ENCODE results near the gene PICALM.

Gene PICALM

GRCh38 chr11:86070142-86071056 lies 1.5 kb upstream of the PICALM start:
- peak overlapping the region; percentile 94 for H3K27ac ChIP-seq (ENCODE audit: low read depth, low read length)
- H3K4me1 ChIP-seq (ENCODE audit: control insufficient read depth, insufficient read depth, low read length) = peaks cover 12% of the 10 kb centered on the region
- no peak overlapping the region for H3K4me3 ChIP-seq (ENCODE audit: low read length)
- H3K9ac ChIP-seq (ENCODE audit: low read length) = no peak overlapping the region
- H3K36me3 ChIP-seq (ENCODE audit: control insufficient read depth, insufficient read depth, low read length) = no peaks in the 10 kb centered on the region
- no peaks in the 10 kb centered on the region for H3K27me3 ChIP-seq (ENCODE audit: control insufficient read depth, insufficient read depth, low read length)

GRCh38 chr11:86069408-86070101 lies 671 bp upstream of the PICALM start:
- H3K4me3 ChIP-seq (ENCODE audit: low read length) = peak overlapping the region; percentile 64
- no peaks in the 10 kb centered on the region for H3K27me3 ChIP-seq (ENCODE audit: control insufficient read depth, insufficient read depth, low read length)
- H3K27ac ChIP-seq (ENCODE audit: low read depth, low read length) = peak overlapping the region; percentile 94
- H3K9ac ChIP-seq (ENCODE audit: low read length) = peak overlapping the region; percentile 39
- H3K4me1 ChIP-seq (ENCODE audit: control insufficient read depth, insufficient read depth, low read length) = peaks cover 12% of the 10 kb centered on the region
- H3K36me3 ChIP-seq (ENCODE audit: control insufficient read depth, insufficient read depth, low read length) = no peaks in the 10 kb centered on the region

- peak overlapping the region; percentile 99 for H3K4me3 ChIP-seq (ENCODE audit: low read length)
- H3K36me3 ChIP-seq (ENCODE audit: control insufficient read depth, insufficient read depth, low read length) = no peaks in the 10 kb centered on the region
- no peaks in the 10 kb centered on the region for H3K27me3 ChIP-seq (ENCODE audit: control insufficient read depth, insufficient read depth, low read length)
- H3K4me1 ChIP-seq (ENCODE audit: control insufficient read depth, insufficient read depth, low read length) = peaks cover 17% of the 10 kb centered on the region
- H3K9ac ChIP-seq (ENCODE audit: low read length) = peak overlapping the region; percentile 96
- H3K27ac ChIP-seq (ENCODE audit: low read depth, low read length) = peak overlapping the region; percentile 95
These were observed 579 bp downstream of the PICALM start for GRCh38 chr11:86068138-86068871.

- peak overlapping the region; percentile 96 for H3K9ac ChIP-seq (ENCODE audit: low read length)
These were observed 1.1 kb downstream of the PICALM start for GRCh38 chr11:86067851-86068137.

GRCh38 chr11:86067009-86067850 lies 1.7 kb downstream of the PICALM start:
- Histone ChIP-seq H3K36me3 (ENCODE audit: control insufficient read depth, insufficient read depth, low read length) (no peaks in the 10 kb centered on the region), H3K4me3 (ENCODE audit: low read length) (peak overlapping the region; percentile 99), H3K27ac (ENCODE audit: low read depth, low read length) (peak overlapping the region; percentile 95), H3K27me3 (ENCODE audit: control insufficient read depth, insufficient read depth, low read length) (no peaks in the 10 kb centered on the region), H3K4me1 (ENCODE audit: control insufficient read depth, insufficient read depth, low read length) (peaks cover 17% of the 10 kb centered on the region), H3K9ac (ENCODE audit: low read length) (peak overlapping the region; percentile 96)

More at GRCh38 chr11:86067851-86068137, 1.1 kb downstream of the PICALM start:
- Histone ChIP-seq H3K4me3 (ENCODE audit: low read length) (peak overlapping the region; percentile 99), H3K4me1 (ENCODE audit: control insufficient read depth, insufficient read depth, low read length) (peaks cover 17% of the 10 kb centered on the region), H3K27ac (ENCODE audit: low read depth, low read length) (peak overlapping the region; percentile 95), H3K36me3 (ENCODE audit: control insufficient read depth, insufficient read depth, low read length) (no peaks in the 10 kb centered on the region), H3K27me3 (ENCODE audit: control insufficient read depth, insufficient read depth, low read length) (no peaks in the 10 kb centered on the region)

- no peaks in the 10 kb centered on the region for H3K36me3 ChIP-seq (ENCODE audit: control insufficient read depth, insufficient read depth, low read length)
- no peak overlapping the region for H3K9ac ChIP-seq (ENCODE audit: low read length)
- peaks cover 17% of the 10 kb centered on the region for H3K4me1 ChIP-seq (ENCODE audit: control insufficient read depth, insufficient read depth, low read length)
- no peak overlapping the region for H3K27ac ChIP-seq (ENCODE audit: low read depth, low read length)
- no peaks in the 10 kb centered on the region for H3K27me3 ChIP-seq (ENCODE audit: control insufficient read depth, insufficient read depth, low read length)
- peak overlapping the region; percentile 99 for H3K4me3 ChIP-seq (ENCODE audit: low read length)
These were observed 2.3 kb downstream of the PICALM start for GRCh38 chr11:86066657-86067008.

GRCh38 chr11:86066033-86066432 lies 2.9 kb downstream of the PICALM start:
- H3K9ac ChIP-seq (ENCODE audit: low read length) = no peak overlapping the region
- H3K4me1 ChIP-seq (ENCODE audit: control insufficient read depth, insufficient read depth, low read length) = peaks cover 17% of the 10 kb centered on the region
- H3K27me3 ChIP-seq (ENCODE audit: control insufficient read depth, insufficient read depth, low read length) = no peaks in the 10 kb centered on the region
- no peak overlapping the region for H3K27ac ChIP-seq (ENCODE audit: low read depth, low read length)
- H3K4me3 ChIP-seq (ENCODE audit: low read length) = peak overlapping the region; percentile 99
- no peaks in the 10 kb centered on the region for H3K36me3 ChIP-seq (ENCODE audit: control insufficient read depth, insufficient read depth, low read length)

GRCh38 chr11:86064220-86064803 lies 4.6 kb downstream of the PICALM start:
- no peaks in the 10 kb centered on the region for H3K36me3 ChIP-seq (ENCODE audit: control insufficient read depth, insufficient read depth, low read length)
- H3K27me3 ChIP-seq (ENCODE audit: control insufficient read depth, insufficient read depth, low read length) = no peaks in the 10 kb centered on the region
- H3K4me3 ChIP-seq (ENCODE audit: low read length) = no peak overlapping the region
- H3K4me1 ChIP-seq (ENCODE audit: control insufficient read depth, insufficient read depth, low read length) = peaks cover 8% of the 10 kb centered on the region
- H3K9ac ChIP-seq (ENCODE audit: low read length) = no peak overlapping the region
- H3K27ac ChIP-seq (ENCODE audit: low read depth, low read length) = no peak overlapping the region

- no peaks in the 10 kb centered on the region for H3K36me3 ChIP-seq (ENCODE audit: control insufficient read depth, insufficient read depth, low read length)
- H3K4me1 ChIP-seq (ENCODE audit: control insufficient read depth, insufficient read depth, low read length) = peaks cover 8% of the 10 kb centered on the region
- no peak overlapping the region for H3K27ac ChIP-seq (ENCODE audit: low read depth, low read length)
- H3K27me3 ChIP-seq (ENCODE audit: control insufficient read depth, insufficient read depth, low read length) = no peaks in the 10 kb centered on the region
- no peak overlapping the region for H3K4me3 ChIP-seq (ENCODE audit: low read length)
- H3K9ac ChIP-seq (ENCODE audit: low read length) = no peak overlapping the region
These were observed 5.3 kb downstream of the PICALM start for GRCh38 chr11:86063536-86063935.

GRCh38 chr11:86062719-86063118 lies 6.2 kb downstream of the PICALM start:
- no peaks in the 10 kb centered on the region for H3K36me3 ChIP-seq (ENCODE audit: control insufficient read depth, insufficient read depth, low read length)
- H3K27ac ChIP-seq (ENCODE audit: low read depth, low read length) = no peak overlapping the region
- H3K4me1 ChIP-seq (ENCODE audit: control insufficient read depth, insufficient read depth, low read length) = peaks cover 12% of the 10 kb centered on the region
- no peak overlapping the region for H3K4me3 ChIP-seq (ENCODE audit: low read length)
- H3K27me3 ChIP-seq (ENCODE audit: control insufficient read depth, insufficient read depth, low read length) = no peaks in the 10 kb centered on the region
- H3K9ac ChIP-seq (ENCODE audit: low read length) = no peak overlapping the region

GRCh38 chr11:86061483-86062205 lies 7.2 kb downstream of the PICALM start:
- no peak overlapping the region for H3K4me3 ChIP-seq (ENCODE audit: low read length)
- H3K4me1 ChIP-seq (ENCODE audit: control insufficient read depth, insufficient read depth, low read length) = peaks cover 12% of the 10 kb centered on the region
- no peak overlapping the region for H3K27ac ChIP-seq (ENCODE audit: low read depth, low read length)
- no peaks in the 10 kb centered on the region for H3K36me3 ChIP-seq (ENCODE audit: control insufficient read depth, insufficient read depth, low read length)
- no peaks in the 10 kb centered on the region for H3K27me3 ChIP-seq (ENCODE audit: control insufficient read depth, insufficient read depth, low read length)
- H3K9ac ChIP-seq (ENCODE audit: low read length) = no peak overlapping the region
